ENCODE results near the gene CACNA1H. TPM values are rescaled to one million over a fixed set of nuclear protein-coding genes. Genes with fewer than 3 reads are reported as not detected.

The CACNA1H gene
- total and polyA plus RNA-seq, 2 of the 8 experiments (the other 6 are each of a cell fraction or from before 2014, with no cell fraction given): 14.0 to 28.7 TPM

- no peak overlapping the region for H3K9ac ChIP-seq (replicated peaks in 1 of 4; ENCODE audit: extremely low read depth in 1 of 4, low read depth in 3 of 4, low read length in 3 of 4)
- no peak overlapping the region for H3K4me2 ChIP-seq (ENCODE audit: insufficient read depth in 1 of 2, low read depth in 2 of 2, low read length in 2 of 2)
- no peak overlapping the region for H3K56ac ChIP-seq (replicated peaks; ENCODE audit: insufficient read length, low read depth, low read length)
- H4K5ac ChIP-seq (ENCODE audit: insufficient read length, low read depth, low read length): no peak overlapping the region
- H3K14ac ChIP-seq (ENCODE audit: insufficient read length): no peak overlapping the region
- no peak overlapping the region for H2AK5ac ChIP-seq (ENCODE audit: low read depth, low read length)
- peaks cover 0 to 3% of the 10 kb centered on the region in 2 experiments; a peak in 2 of 4 replicates for H3K9me3 ChIP-seq (ENCODE audit: insufficient read depth in 2 of 2, low read depth in 1 of 2, low read length in 1 of 2)
- TF ChIP-seq YY1 (IDR thresholded peaks at IDR 0.05; ENCODE audit: low read depth, low read length): peak; percentile 80
- TF ChIP-seq GTF2F1 (IDR thresholded peaks at IDR 0.05; ENCODE audit: borderline replicate concordance, low read depth, low read length): no peak
- no peak for TF ChIP-seq RFX5 (IDR thresholded peaks at IDR 0.05; ENCODE audit: borderline replicate concordance, low read depth, low read length)
- no peak for TF ChIP-seq EGR1 (IDR thresholded peaks at IDR 0.05; ENCODE audit: borderline replicate concordance, low read depth, low read length)
- TF ChIP-seq JUN (IDR thresholded peaks at IDR 0.05; ENCODE audit: low read depth, low read length): no peak
- TF ChIP-seq SIRT6 (IDR thresholded peaks at IDR 0.05; ENCODE audit: low read length): no peak
- TF ChIP-seq SIX5 (IDR thresholded peaks at IDR 0.05; ENCODE audit: low read depth, low read length): no peak
- H3K23me2 ChIP-seq (ENCODE audit: low read depth, low read length): no peaks in the 10 kb centered on the region
- H2BK20ac ChIP-seq (ENCODE audit: low read length): no peak overlapping the region
- no peaks in the 10 kb centered on the region for H4K20me1 ChIP-seq (replicated peaks in 1 of 2; ENCODE audit: control insufficient read depth in 1 of 2, insufficient read depth in 2 of 2, low read length in 2 of 2)
- H3K18ac ChIP-seq (ENCODE audit: extremely low read depth, low read length): 0 out of 2 replicates have a peak overlapping the region, but pooled peaks have one; percentile 6
- H4K8ac ChIP-seq (ENCODE audit: extremely low read depth, insufficient read depth, low read length): no peak overlapping the region; the same call in 1 of the 2 replicates
- ChIA-PET CTCF (ENCODE audit: partially characterized antibody) (interaction anchor here (0.5 to 2.8 kb wide), 7 partner anchors 9 to 144 kb away, joined by 3 to 10 read pairs (median 3); no protein-coding TSS in a partner anchor), POLR2A (ENCODE audit: partially characterized antibody) (interaction anchor here (0.7 to 1.5 kb wide), 5 partner anchors 12 to 178 kb away, joined by 3 read pairs; no protein-coding TSS in a partner anchor)
- H3K23ac ChIP-seq (ENCODE audit: insufficient read length): no peak overlapping the region
- no peaks in the 10 kb centered on the region for H3K79me2 ChIP-seq (ENCODE audit: control insufficient read depth in 1 of 2, insufficient read depth in 2 of 2, low read length in 2 of 2)
- H2AFZ ChIP-seq (ENCODE audit: low read length): no peak overlapping the region
- H3K36me3 ChIP-seq (ENCODE audit: control insufficient read depth in 2 of 4, insufficient read depth in 4 of 4, low read length in 3 of 4): no peaks in the 10 kb centered on the region
- H3K79me1 ChIP-seq (ENCODE audit: low read depth, low read length): no peaks in the 10 kb centered on the region
- peaks cover 0 to 5% (median under 1%) of the 10 kb centered on the region in 4 experiments; a peak in 2 of 7 replicates for H3K4me1 ChIP-seq (replicated peaks in 1 of 4; ENCODE audit: control insufficient read depth in 3 of 4, insufficient read depth in 4 of 4, low read length in 3 of 4)
- no peak overlapping the region for H2BK5ac ChIP-seq (ENCODE audit: low read depth, low read length)
- H3K4me3 ChIP-seq (ENCODE audit: extremely low read depth in 1 of 4, insufficient read depth in 2 of 4, low read depth in 3 of 4, low read length in 4 of 4): no peak overlapping the region
- no peak overlapping the region for H3K4ac ChIP-seq (replicated peaks; ENCODE audit: insufficient read length, low read depth, low read length)
- no peak overlapping the region for H3K27ac ChIP-seq (ENCODE audit: low read depth, low read length)
- H4K91ac ChIP-seq (replicated peaks; ENCODE audit: insufficient read length, low read length): no peak overlapping the region
- no peak for DNase-seq (ENCODE audit: low read depth in 1 of 2, low spot score in 2 of 2)
- H2BK12ac ChIP-seq (ENCODE audit: low read depth, low read length): no peak overlapping the region; the same call in 1 of the 2 replicates
- no peak for FAIRE-seq
- no peak overlapping the region for H2BK120ac ChIP-seq (replicated peaks; ENCODE audit: low read depth, low read length)
- no peaks in the 10 kb centered on the region; a peak in 3 of 7 replicates for H3K27me3 ChIP-seq (replicated peaks in 1 of 4; ENCODE audit: control insufficient read depth in 3 of 4, extremely low read depth in 1 of 4, insufficient read depth in 3 of 4, low read length in 3 of 4)
- 0 out of 2 replicates have a peak overlapping the region, but pooled peaks have one; percentile 18 for H2BK15ac ChIP-seq (ENCODE audit: low read length)
- 97% methylated on average over 14 of the region's 16 CpGs; no CpG with 5 or more reads in 1 of the 2 experiments for WGBS, 2 experiments (ENCODE audit: extremely low coverage in 1 of 2, insufficient coverage in 1 of 2, insufficient read length in 1 of 2, insufficient replicate concordance in 2 of 2, low coverage in 1 of 2, low lambda C conversion rate in 2 of 2, missing lambda C conversion rate in 1 of 2)
Measured at GRCh38 chr16:1146409-1146808, 6.5 kb upstream of the CACNA1H start.
